Muscle layer of duodenum (tissue), 2 donors: Measurements from ENCODE around the gene TEDC1.
A peak's percentile ranks its signal among the peaks of the same experiment; 100 is the strongest.

ENCODE experiments used
- H3K27ac ChIP-seq: one replicate; pipeline ENCODE4 v1.7.0; 2013; ENCODE audit warnings: mild to moderate bottlenecking, low read length
- H3K27me3 ChIP-seq: one replicate; pipeline ENCODE4 v1.7.0; 2013; ENCODE audit warnings: low read depth, mild to moderate bottlenecking, control low read depth, low read length
- H3K36me3 ChIP-seq, 2 donors: one replicate each; pipeline ENCODE4 v1.7.0; 2013; ENCODE audit warnings: low read length in 2 of 2, control low read depth in 1 of 2, mild to moderate bottlenecking in 1 of 2; ENCODE audit not compliant: insufficient read depth in 2 of 2, control insufficient read depth in 1 of 2
- H3K4me1 ChIP-seq, 2 donors: one replicate each; pipeline ENCODE4 v1.7.0; 2013; ENCODE audit warnings: low read length in 2 of 2, mild to moderate bottlenecking in 2 of 2, control low read depth in 1 of 2, moderate library complexity in 1 of 2; ENCODE audit not compliant: insufficient read depth in 2 of 2, control insufficient read depth in 1 of 2
- H3K4me3 ChIP-seq, 2 donors: one replicate each; pipeline ENCODE4 v1.7.0; 2013; ENCODE audit warnings: low read length in 2 of 2, low read depth in 1 of 2, mild to moderate bottlenecking in 1 of 2
- H3K9me3 ChIP-seq, 2 donors: one replicate each; pipeline ENCODE4 v1.7.0; 2013; ENCODE audit warnings: low read length in 2 of 2, control low read depth in 1 of 2, mild to moderate bottlenecking in 1 of 2; ENCODE audit not compliant: control insufficient read depth in 1 of 2
- donor health status: healthy.

The TEDC1 gene

GRCh38 chr14:105483300-105484068 is 7.6 kb upstream of the TEDC1 start:
- peaks cover 5% of the 10 kb centered on the region for H3K27me3 ChIP-seq
- no peak overlapping the region for H3K27ac ChIP-seq
- peak overlapping the region in 1 of 2 donors; percentile 72 for H3K4me3 ChIP-seq
- peaks cover 0 to 8% of the 10 kb centered on the region in 2 donors for H3K36me3 ChIP-seq
- no peaks in the 10 kb centered on the region for H3K9me3 ChIP-seq
- peaks cover 10 to 81% of the 10 kb centered on the region in 2 donors for H3K4me1 ChIP-seq

- Histone ChIP-seq H3K9me3 (no peaks in the 10 kb centered on the region), H3K27ac (no peak overlapping the region), H3K27me3 (peaks cover 5% of the 10 kb centered on the region), H3K4me1 (peaks cover 10 to 90% of the 10 kb centered on the region in 2 donors), H3K4me3 (no peak overlapping the region), H3K36me3 (peaks cover 0 to 8% of the 10 kb centered on the region in 2 donors)
Observed at GRCh38 chr14:105484069-105484996, 6.7 kb upstream of the TEDC1 start.

- Histone ChIP-seq H3K4me1 (peaks cover 10 to 89% of the 10 kb centered on the region in 2 donors), H3K9me3 (no peaks in the 10 kb centered on the region), H3K4me3 (no peak overlapping the region), H3K27ac (no peak overlapping the region), H3K36me3 (peaks cover 0 to 8% of the 10 kb centered on the region in 2 donors), H3K27me3 (peaks cover under 1% of the 10 kb centered on the region)
Observed at GRCh38 chr14:105484997-105485393, 6.1 kb upstream of the TEDC1 start.

GRCh38 chr14:105485739-105486162 is 5.3 kb upstream of the TEDC1 start:
- Histone ChIP-seq H3K36me3 (peaks cover 0 to 8% of the 10 kb centered on the region in 2 donors), H3K27me3 (no peaks in the 10 kb centered on the region), H3K9me3 (no peaks in the 10 kb centered on the region), H3K4me3 (peak overlapping the region in 1 of 2 donors; percentile 70), H3K4me1 (peaks cover 10 to 82% of the 10 kb centered on the region in 2 donors), H3K27ac (no peak overlapping the region)

- H3K4me1 ChIP-seq, result peaks cover 10 to 76% of the 10 kb centered on the region in 2 donors
- H3K27me3 ChIP-seq, result no peaks in the 10 kb centered on the region
- peak within 1 kb of the TSS; percentile 50 to 70 for H3K4me3 ChIP-seq
- H3K36me3 ChIP-seq, result peaks cover 0 to 4% of the 10 kb centered on the region in 2 donors
- H3K9me3 ChIP-seq, result no peaks in the 10 kb centered on the region
- no peak within 1 kb of the TSS for H3K27ac ChIP-seq
Observed at GRCh38 chr14:105486163-105486973, 4.7 kb upstream of the TEDC1 start, which contains the start of gene CRIP1. TSS of gene CRIP1 (plus strand) at chr14:105486886. CDS start at chr14:105487260, 374 bp downstream.

GRCh38 chr14:105486974-105487448 is 4.0 kb upstream of the TEDC1 start:
- H3K9me3 ChIP-seq, result no peaks in the 10 kb centered on the region
- H3K27me3 ChIP-seq, result no peaks in the 10 kb centered on the region
- H3K4me3 ChIP-seq, result peak overlapping the region; percentile 50 to 70
- no peak overlapping the region for H3K27ac ChIP-seq
- H3K36me3 ChIP-seq, result no peaks in the 10 kb centered on the region
- H3K4me1 ChIP-seq, result peaks cover 9 to 77% of the 10 kb centered on the region in 2 donors

- Histone ChIP-seq H3K4me3 (peak overlapping the region; percentile 50 to 70), H3K4me1 (peaks cover 4 to 77% of the 10 kb centered on the region in 2 donors), H3K27ac (no peak overlapping the region), H3K36me3 (no peaks in the 10 kb centered on the region), H3K9me3 (no peaks in the 10 kb centered on the region), H3K27me3 (no peaks in the 10 kb centered on the region)
Observed at GRCh38 chr14:105487449-105487985, 3.5 kb upstream of the TEDC1 start.

- H3K4me1 ChIP-seq, result peaks cover 3 to 70% of the 10 kb centered on the region in 2 donors
- H3K36me3 ChIP-seq, result no peaks in the 10 kb centered on the region
- H3K27ac ChIP-seq, result peak overlapping the region; percentile 23
- H3K9me3 ChIP-seq, result no peaks in the 10 kb centered on the region
- H3K4me3 ChIP-seq, result peak overlapping the region; percentile 50 to 73
- H3K27me3 ChIP-seq, result no peaks in the 10 kb centered on the region
Observed at GRCh38 chr14:105487986-105488777, 2.9 kb upstream of the TEDC1 start.

GRCh38 chr14:105488781-105489541 is 2.1 kb upstream of the TEDC1 start:
- H3K4me1 ChIP-seq, result peaks cover 3 to 62% of the 10 kb centered on the region in 2 donors
- no peaks in the 10 kb centered on the region for H3K9me3 ChIP-seq
- peak overlapping the region; percentile 23 for H3K27ac ChIP-seq
- H3K4me3 ChIP-seq, result peak overlapping the region; percentile 34 to 73
- no peaks in the 10 kb centered on the region for H3K36me3 ChIP-seq
- H3K27me3 ChIP-seq, result no peaks in the 10 kb centered on the region
